Sigmoid colon (tissue), 7 donors: ENCODE measurements around the gene COPZ2. TPM values are rescaled to one million over a fixed set of nuclear protein-coding genes. Genes with fewer than 3 reads are reported as not detected.
"Not testable (repeated sequence)": the region's sequence is repeated elsewhere in the genome, so short reads cannot be mapped to it uniquely, and the experiment has no call there.

ENCODE experiments used
- DNase-seq: peaks from one replicate; pipeline ENCODE4 v3.0.0-alpha.2; 2019
- H3K27ac ChIP-seq, 4 donors: fragments of 200-600 bp; sonication (generic); one replicate each; pipeline ENCODE4 v1.5.1; 2016 to 2019; ENCODE audit warnings: mild to moderate bottlenecking in 1 of 4
- H3K27me3 ChIP-seq, 3 donors: fragments of 200-600 bp; sonication (generic); one replicate each; pipeline ENCODE4 v1.5.1; 2019; ENCODE audit warnings: mild to moderate bottlenecking in 1 of 3
- H3K36me3 ChIP-seq, 4 donors: fragments of 200-600 bp; sonication (generic); one replicate each; pipeline ENCODE4 v1.5.1; 2016 to 2019
- H3K4me1 ChIP-seq, 4 donors: fragments of 200-600 bp; sonication (generic); one replicate each; pipeline ENCODE4 v1.5.1; 2017 to 2019
- H3K4me3 ChIP-seq, 4 donors: fragments of 200-600 bp; sonication (generic); one replicate each; pipeline ENCODE4 v1.5.1; 2017 to 2019; ENCODE audit warnings: mild to moderate bottlenecking in 2 of 4, moderate library complexity in 1 of 4
- H3K9me3 ChIP-seq, 4 donors: fragments of 200-600 bp in 3 of 4; sonication (generic) in 3 of 4; one replicate each; pipeline versions ENCODE4 v1.5.1 to v1.6.1; 2013 to 2019
- EP300 ChIP-seq, 4 donors: sonication (generic); formaldehyde crosslinking; IDR thresholded peaks; one replicate each; pipeline ENCODE4 v1.6.1; 2017; ENCODE audit warnings: antibody characterized with exemption in 4 of 4
- POLR2A ChIP-seq, 2 donors: fragments of 450-650 bp; IDR thresholded peaks; one replicate each; pipeline ENCODE4 v1.6.1; 2016; ENCODE audit warnings: antibody characterized with exemption in 2 of 2, mild to moderate bottlenecking in 2 of 2, moderate library complexity in 2 of 2
- POLR2AphosphoS5 ChIP-seq, 4 donors: sonication (generic); formaldehyde crosslinking; IDR thresholded peaks; one replicate each; pipeline ENCODE4 v1.6.1; 2017; ENCODE audit warnings: antibody characterized with exemption in 4 of 4
- WGBS, 2 donors: extraction: QIAGEN DNeasy Blood & Tissue Kit; methylation state at CpG; one replicate each; pipeline ENCODE4 v1.1.7; 2013; 5-methylcytosine and 5-hydroxymethylcytosine counted together
- intact Hi-C: fragments of 100-400 bp; cut with DNase I; formaldehyde crosslinking; loops from one replicate; pipeline ENCODE4 v1.15.1; 2023
- polyA plus RNA-seq, 3 donors: library from polyadenylated mRNA; stranded (reverse); fragments of 200-250 nt; gene quantifications; one replicate each; pipeline ENCODE4 v1.2.3, GENCODE V29; 2013
- total RNA-seq, 4 donors: library from RNA; depleted of rRNA; stranded (reverse); fragments of >200 nt; gene quantifications; one replicate each; pipeline ENCODE4 v1.1.0, GENCODE V29; 2016
- TF ChIP-seq, protein P1 (sequence below), 4 experiments: fragments of 450-650 bp in 3 of 4; fragments of 200-600 bp in 1 of 4; IDR thresholded peaks; one replicate each; pipeline ENCODE4 v1.5.1; 2016 to 2019; ENCODE audit warnings: antibody characterized with exemption in 4 of 4, mild to moderate bottlenecking in 3 of 4, moderate library complexity in 2 of 4
- donor health status: healthy with polysubstance abuse.
- donor health status: Bipolar disorder and iron deficiency.
- donor health status: healthy.

COPZ2 gene
- total and polyA plus RNA-seq, 7 donors, result 5.5 to 64.0 (median 52.3) TPM

DNA sequence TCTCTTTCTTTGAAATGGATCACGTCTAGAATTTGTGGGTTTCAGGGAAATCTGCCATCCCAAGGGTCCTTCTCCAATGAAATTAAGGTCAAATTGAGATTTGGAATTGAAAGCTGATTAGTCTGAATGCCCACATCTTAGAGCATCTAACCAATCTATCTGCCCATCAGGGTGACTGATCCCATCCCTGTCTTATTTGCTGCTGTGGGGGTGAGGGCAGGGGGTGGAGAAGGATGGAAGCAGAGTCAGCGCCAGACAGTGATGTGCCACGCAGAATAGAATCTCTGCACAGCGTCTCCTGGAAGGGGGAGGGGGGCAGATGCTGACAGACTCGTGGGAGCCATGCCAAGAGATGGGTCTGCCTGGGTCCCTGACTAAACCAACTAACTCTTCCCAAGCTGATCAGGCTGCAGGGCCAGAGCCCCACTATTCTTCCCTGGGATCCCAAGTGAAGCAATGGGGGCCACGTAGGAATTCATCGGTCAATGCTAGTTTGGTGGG, 34.6 kb downstream of the COPZ2 start:
- TF ChIP-seq POLR2AphosphoS5 (IDR thresholded peaks at IDR 0.05) (no peak), POLR2A (IDR thresholded peaks at IDR 0.05) (no peak), EP300 (IDR thresholded peaks at IDR 0.05) (no peak)
- TF ChIP-seq, protein P1, sequence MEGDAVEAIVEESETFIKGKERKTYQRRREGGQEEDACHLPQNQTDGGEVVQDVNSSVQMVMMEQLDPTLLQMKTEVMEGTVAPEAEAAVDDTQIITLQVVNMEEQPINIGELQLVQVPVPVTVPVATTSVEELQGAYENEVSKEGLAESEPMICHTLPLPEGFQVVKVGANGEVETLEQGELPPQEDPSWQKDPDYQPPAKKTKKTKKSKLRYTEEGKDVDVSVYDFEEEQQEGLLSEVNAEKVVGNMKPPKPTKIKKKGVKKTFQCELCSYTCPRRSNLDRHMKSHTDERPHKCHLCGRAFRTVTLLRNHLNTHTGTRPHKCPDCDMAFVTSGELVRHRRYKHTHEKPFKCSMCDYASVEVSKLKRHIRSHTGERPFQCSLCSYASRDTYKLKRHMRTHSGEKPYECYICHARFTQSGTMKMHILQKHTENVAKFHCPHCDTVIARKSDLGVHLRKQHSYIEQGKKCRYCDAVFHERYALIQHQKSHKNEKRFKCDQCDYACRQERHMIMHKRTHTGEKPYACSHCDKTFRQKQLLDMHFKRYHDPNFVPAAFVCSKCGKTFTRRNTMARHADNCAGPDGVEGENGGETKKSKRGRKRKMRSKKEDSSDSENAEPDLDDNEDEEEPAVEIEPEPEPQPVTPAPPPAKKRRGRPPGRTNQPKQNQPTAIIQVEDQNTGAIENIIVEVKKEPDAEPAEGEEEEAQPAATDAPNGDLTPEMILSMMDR (IDR thresholded peaks at IDR 0.05), result no peak
- Histone ChIP-seq H3K4me1 (peaks cover 0 to 22% (median 13%) of the 10 kb centered on the region in 4 donors), H3K27ac (peak overlapping the region; percentile 32 to 64 (median 55)), H3K4me3 (no peak overlapping the region), H3K27me3 (peaks cover 0 to 8% (median 0%) of the 10 kb centered on the region in 3 donors), H3K36me3 (no peaks in the 10 kb centered on the region), H3K9me3 (no peaks in the 10 kb centered on the region)
- 79 to 84% methylated on average over 7 of the region's 7 CpGs for WGBS, 2 donors
- intact Hi-C loops, result no loop called here
- DNase-seq, result no peak

DNA sequence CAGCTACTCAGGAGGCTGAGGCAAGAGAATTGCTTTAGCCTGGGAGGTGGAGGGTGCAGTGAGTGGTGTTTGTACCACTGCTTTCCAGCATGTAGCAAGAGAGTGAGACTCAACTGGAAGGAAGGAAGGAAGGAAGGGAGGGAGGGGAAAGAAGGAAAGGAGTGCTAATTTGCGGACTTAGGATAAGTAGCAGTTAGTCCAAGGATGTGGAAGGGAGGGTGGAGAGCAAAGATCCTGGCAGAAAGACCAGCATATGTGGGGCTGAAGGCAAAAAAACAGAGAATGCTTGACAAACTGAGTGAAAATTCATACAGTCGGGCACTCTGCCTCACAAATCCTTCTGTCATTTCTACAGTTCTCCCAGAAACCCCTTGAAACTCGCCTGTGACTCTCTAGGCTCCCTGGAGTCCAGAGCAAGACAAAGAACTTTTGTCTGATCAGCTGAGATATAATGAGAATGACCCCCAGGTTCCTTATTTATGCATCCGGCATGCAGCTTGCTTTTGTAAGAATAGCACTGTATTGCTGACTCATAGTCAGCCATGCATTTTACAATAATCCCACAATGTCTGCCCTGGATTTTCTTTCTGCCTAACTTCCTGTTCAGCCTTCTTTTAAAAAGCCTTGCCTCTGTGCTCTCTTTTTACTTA, 35.2 kb downstream of the COPZ2 start:
- TF ChIP-seq EP300 (IDR thresholded peaks at IDR 0.05), result no peak
- no peak for TF ChIP-seq POLR2A (IDR thresholded peaks at IDR 0.05)
- TF ChIP-seq POLR2AphosphoS5 (IDR thresholded peaks at IDR 0.05), result peak in 1 of 4 donors; percentile 50
- Histone ChIP-seq H3K9me3 (no peaks in the 10 kb centered on the region), H3K4me1 (peaks cover 0 to 22% (median 13%) of the 10 kb centered on the region in 4 donors), H3K27me3 (peaks cover 0 to 3% (median 0%) of the 10 kb centered on the region in 3 donors), H3K36me3 (no peaks in the 10 kb centered on the region), H3K27ac (peak overlapping the region; percentile 40 to 64 (median 55)), H3K4me3 (no peak overlapping the region)
- intact Hi-C loops, result no loop called here
- DNase-seq, result no peak
- 40 to 48% methylated on average over 4 of the region's 4 CpGs for WGBS, 2 donors

GRCh38 chr17:48001657-48002056, 35.9 kb downstream of the COPZ2 start:
- DNase-seq, H3K9me3 ChIP-seq, H3K27me3 ChIP-seq, intact Hi-C loops, H3K36me3 ChIP-seq, H3K4me3 ChIP-seq: not testable (repeated sequence)
- Histone ChIP-seq H3K27ac (peak overlapping the region in 2 of 4 donors; percentile 57 to 64), H3K4me1 (peaks cover 0 to 22% (median 13%) of the 10 kb centered on the region in 4 donors)
- WGBS, 2 donors, result 94 to 96% methylated on average over 5 of the region's 5 CpGs

GRCh38 chr17:48001197-48001596, 36.4 kb downstream of the COPZ2 start:
- TF ChIP-seq EP300 (IDR thresholded peaks at IDR 0.05) (no peak), POLR2AphosphoS5 (IDR thresholded peaks at IDR 0.05) (no peak), POLR2A (IDR thresholded peaks at IDR 0.05) (no peak)
- TF ChIP-seq, protein P1 (IDR thresholded peaks at IDR 0.05), result no peak
- Histone ChIP-seq H3K36me3 (no peaks in the 10 kb centered on the region), H3K27ac (peak overlapping the region in 1 of 4 donors; percentile 64), H3K4me3 (no peak overlapping the region), H3K4me1 (peaks cover 0 to 22% (median 13%) of the 10 kb centered on the region in 4 donors), H3K27me3 (no peaks in the 10 kb centered on the region), H3K9me3 (no peaks in the 10 kb centered on the region)
- 79 to 92% methylated on average over 1 of the region's 1 CpG for WGBS, 2 donors
- intact Hi-C loops, result no loop called here
- DNase-seq, result no peak

DNA sequence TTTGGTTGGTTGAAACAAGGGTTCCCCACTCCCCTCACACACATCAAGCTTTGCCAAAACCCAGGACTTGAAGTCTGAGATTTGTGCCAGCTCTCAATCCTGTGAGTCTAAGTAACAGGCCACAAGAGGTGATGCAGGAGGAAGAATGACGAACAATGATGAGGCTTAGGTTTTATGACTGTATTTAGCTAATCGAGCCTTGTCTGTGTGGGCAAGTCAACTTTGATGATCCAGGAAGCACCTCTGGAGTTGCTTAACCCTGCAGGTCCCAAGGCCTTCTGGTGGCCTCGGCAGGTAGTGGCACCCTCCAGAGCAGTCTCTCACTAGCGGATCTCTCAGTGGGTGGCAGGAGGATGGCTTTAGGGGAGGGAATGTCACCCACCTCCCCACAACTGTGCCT, 38.0 kb downstream of the COPZ2 start:
- H3K27me3 ChIP-seq, result no peaks in the 10 kb centered on the region

More for the DNA sequence above, 38.0 kb downstream of the COPZ2 start:
- DNase-seq, result no peak
- Histone ChIP-seq H3K9me3 (no peaks in the 10 kb centered on the region), H3K4me3 (no peak overlapping the region), H3K36me3 (no peaks in the 10 kb centered on the region), H3K4me1 (peaks cover 0 to 22% (median 13%) of the 10 kb centered on the region in 4 donors), H3K27ac (no peak overlapping the region)
- no peak for TF ChIP-seq POLR2AphosphoS5 (IDR thresholded peaks at IDR 0.05)
- TF ChIP-seq, protein P1 (IDR thresholded peaks at IDR 0.05), result no peak
- TF ChIP-seq POLR2A (IDR thresholded peaks at IDR 0.05), result no peak
- TF ChIP-seq EP300 (IDR thresholded peaks at IDR 0.05), result no peak
- intact Hi-C loops, result no loop called here
- 17 to 44% methylated on average over 4 of the region's 4 CpGs for WGBS, 2 donors
